NCI-H2227 treated with DMSO at 0.1 percent for 48 hours (cell line): ENCODE data around the gene THRB.

Source experiments
- DNase-seq: peaks from one replicate; lab custom pipeline; 2025; lab: John Stamatoyannopoulos, UW

THRB gene

DNA sequence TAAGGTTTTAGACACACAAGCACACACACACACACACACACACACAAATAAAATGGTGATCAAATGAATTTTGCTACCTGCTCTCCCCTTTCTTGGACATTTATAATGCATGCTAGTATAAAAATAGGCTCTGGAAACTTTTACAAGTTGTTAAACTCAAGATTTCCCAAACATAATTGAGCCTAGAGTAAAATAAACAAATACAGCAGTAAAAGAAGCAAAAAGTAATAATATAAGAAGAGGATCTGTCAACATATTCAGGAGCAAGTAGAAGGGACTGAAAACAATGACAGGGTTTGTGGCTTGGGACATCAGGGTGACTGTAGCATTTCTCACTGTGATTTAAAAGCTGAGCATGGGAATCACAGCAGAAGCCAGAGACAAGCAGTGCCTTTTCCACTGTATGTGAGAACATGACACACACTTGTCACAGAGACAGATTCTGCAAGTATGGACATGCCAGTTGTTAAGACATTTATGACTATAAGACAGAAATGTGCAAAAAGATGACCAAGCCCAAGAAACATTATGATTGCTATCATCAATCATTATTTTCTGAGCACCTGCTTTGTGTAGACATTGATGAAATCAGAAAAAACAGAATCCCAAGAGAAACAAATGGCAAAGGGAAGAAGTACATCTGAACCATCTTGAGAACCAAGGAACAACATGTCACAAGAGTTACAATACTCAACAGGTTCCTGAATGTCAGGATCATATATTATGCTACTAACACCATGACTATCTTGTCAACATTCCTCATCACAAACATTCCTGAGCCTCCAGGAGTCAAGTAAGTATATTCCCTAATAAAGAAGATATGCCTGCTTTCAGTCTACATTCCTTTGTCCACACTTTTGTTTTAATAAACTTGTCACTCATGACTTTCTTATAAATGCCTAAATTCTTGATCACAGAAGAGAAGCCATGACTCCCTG, 7.1 kb downstream of the THRB start:
- DNase-seq: no peak

DNA sequence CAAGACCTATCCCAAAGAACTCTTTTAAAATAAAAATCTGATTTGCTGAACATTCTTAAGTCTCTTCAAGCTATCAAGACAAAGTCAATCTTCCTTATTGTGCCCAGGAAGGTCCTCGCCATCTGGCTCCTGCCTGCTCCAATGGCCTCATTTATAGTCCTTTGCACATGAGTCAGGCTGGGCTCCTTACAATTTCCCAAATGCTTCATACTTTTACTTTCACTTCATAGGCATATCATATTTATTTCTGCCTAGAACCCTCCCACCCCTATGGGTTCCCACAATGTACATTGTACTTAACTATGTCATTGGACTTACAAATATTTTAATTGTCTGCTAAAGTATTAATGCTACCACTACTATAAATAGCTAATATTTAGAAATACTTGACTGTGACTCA, 9.1 kb downstream of the THRB start:
- no peak for DNase-seq

DNA sequence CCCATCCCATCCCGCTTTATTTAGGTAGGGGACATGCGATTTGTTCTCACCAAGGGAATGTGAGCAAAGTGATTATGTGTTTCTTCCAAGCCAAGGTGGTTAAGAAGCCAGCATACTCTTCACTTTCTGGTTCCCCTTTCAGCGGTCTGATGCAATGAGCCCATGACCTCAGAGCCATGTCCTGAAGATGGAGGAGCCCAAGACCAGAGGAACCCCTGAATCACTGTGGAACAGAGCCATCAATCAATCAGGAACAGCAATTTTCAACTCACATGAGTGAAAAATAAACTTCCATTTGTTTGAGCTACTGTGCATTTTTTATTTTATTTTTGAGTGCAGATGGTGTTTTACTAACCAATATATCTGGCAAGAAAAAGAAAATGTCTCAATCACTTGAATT, 10.8 kb downstream of the THRB start:
- no peak for DNase-seq

DNA sequence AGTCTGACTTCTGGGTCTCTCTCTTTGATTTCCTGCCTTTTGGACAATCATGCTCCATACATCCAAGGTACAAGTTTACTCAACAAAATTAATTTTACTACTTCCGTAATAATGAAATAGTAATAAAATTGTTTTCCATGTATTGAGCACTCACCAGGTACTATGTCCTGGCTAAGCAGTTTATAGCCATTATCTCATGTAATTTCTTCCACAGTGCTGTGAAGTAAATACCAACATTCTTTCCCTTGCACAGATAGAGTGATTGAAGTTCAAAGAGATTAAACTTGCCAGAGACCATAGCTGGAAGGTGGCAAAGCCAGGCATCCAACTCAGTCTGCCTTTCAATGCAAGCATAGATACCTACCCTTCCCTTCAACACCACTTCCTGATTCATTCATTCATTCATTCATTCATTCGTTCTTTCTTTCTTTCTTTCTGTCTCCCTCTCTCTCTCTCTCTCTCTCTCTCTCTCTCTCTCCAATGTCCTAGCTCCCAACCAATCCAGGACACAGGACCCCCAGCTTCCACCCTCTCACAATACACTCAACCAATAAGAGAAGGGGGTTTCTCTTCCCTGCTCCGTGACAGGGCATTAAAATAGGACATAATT, 12.4 kb downstream of the THRB start:
- no peak for DNase-seq

DNA sequence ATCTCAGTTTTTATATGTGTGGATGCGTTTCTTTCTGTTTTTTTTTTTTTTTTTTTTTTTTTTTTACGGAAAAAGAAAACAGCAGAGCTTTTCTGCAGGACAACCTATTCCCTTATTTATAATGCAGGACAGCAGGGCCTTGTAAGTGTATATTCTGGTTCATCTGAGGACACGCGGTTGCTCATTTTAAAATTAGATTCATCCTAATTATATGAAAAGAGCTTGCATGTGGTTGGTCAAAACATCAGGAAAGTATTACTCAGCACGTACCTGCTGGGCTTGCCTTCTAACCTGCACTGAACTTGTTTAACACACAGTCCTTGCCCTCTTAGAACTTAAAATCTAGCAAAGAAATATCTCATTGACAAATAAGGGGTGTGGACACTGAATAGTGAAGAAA, 13.5 kb downstream of the THRB start:
- no peak for DNase-seq

DNA sequence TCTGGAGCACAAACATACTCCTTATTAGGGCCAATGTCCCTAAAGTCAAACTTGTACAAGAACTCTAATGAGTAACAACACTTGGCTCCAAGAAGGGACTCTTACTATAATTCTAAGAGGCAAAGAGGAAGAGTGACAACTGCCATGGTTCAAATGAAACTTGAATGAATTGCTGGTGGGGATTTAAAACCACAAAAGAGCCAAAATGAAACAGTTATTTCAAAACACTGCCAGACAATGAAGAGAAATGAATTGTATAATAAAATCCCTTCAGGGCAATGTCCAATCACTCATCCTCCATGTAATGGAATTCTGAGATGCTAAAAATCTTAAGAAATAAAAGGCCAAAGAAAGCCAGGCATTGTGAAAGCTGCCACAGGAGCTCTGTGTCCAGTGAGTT, 14.2 kb downstream of the THRB start:
- no peak for DNase-seq

DNA sequence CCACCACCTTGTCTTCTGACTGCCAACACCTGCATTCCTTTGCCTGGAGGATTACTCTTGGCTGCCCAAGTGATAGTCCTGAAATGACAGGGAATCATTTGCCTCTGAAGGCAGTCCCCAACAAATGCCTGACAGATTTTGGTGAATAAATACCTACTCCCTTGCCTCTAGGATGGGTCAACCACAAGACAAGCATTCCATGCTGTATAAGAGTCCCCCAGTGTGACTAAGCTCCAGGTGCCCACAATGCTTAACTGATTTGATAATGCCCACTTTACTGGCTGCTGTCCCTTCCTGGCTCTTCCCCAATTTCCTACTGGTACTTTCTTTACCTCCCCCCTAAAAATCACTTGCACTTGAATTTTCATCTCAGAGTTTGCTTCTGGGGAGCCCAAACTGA, 14.8 kb downstream of the THRB start:
- DNase-seq: no peak

DNA sequence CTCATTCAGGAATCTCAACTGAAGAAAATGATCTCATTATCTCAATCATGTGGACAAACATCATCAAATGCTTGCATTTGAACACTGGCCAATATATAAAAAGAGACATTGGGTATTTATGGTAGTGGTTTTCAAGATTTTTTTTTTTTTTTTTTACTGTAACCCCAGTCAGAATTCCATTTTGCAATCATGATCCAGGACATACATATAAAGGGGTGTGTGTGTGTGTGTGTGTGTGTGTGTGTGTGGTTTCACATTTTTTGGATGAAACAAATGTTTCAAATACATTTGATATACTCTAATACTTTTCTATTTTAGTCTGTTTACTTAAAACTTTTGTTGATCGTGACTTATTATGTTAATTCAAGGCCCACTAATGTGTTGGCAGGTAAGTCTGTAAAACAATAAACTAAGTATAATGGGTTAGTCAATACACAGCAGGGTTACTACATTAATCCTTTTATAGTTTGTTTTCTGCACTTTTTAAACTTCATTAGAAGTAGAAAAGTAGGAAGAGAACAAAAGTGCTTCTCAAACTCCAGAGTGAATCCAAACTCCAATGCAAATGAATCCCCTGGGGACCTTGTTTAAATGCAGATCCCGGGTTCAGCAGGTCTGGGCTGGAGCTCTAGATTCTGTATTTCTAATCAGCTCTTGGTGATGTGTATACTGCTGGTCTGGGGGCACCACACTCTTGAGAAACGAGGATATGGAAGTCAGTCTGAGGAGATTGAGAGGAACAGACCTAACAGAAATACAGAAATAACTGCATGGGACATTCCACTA, 17.6 kb downstream of the THRB start:
- no peak for DNase-seq

DNA sequence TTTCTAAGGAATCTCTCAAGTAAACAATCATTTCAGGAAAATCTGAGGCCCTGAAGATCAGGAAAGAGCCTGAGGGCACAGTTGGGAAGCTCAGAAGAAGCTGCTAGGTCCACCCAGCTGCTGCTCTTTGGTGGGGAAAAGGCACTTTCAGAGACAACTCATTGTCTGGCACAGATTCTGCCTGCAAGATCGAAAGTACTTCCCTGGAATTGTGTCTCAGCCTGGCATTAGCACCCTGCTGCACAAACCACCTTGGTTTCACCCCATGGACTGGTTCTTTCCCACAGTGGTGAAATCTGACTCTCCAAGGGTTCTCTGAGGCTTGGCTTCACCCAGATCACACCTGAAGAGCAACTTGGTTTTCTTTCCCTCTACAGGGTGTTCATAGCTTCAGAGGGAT, 18.7 kb downstream of the THRB start:
- no peak for DNase-seq

DNA sequence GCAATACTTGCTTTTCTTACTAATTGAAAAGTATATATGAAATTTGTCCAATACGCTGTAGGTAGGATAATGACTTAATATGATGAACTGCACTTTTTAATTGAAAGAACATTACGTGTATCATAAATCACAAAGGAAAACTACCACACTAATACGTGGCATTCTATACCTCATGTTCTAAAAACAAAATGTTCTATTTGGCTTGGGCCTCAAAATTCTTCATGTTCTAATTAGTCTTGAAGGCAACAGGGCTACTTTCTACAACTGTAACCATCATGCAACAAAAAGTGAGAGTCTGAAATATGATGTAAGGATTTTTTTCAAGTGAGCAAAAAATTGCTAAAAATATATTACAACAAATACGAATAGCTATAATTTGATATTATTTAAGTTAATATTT, 19.8 kb downstream of the THRB start:
- DNase-seq: no peak

DNA sequence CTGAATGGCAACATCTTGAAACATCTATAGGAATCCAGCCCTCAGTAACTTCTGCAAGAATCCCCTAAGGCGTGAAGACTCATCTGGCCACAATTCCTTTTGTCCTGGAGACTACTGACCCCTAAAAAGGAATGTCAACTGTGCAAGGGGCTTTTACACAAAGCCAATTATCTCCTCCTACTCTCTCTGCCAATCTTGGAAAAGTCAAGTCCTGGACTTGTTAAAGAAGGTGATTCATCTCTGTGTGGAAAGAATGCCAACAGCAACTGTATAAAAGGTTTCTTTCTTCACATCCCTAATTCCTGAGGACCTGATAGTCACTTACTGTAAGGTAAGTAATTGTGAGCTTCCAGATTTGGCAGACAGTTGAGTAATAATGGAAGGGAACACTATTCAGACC, 22.3 kb downstream of the THRB start:
- no peak for DNase-seq

DNA sequence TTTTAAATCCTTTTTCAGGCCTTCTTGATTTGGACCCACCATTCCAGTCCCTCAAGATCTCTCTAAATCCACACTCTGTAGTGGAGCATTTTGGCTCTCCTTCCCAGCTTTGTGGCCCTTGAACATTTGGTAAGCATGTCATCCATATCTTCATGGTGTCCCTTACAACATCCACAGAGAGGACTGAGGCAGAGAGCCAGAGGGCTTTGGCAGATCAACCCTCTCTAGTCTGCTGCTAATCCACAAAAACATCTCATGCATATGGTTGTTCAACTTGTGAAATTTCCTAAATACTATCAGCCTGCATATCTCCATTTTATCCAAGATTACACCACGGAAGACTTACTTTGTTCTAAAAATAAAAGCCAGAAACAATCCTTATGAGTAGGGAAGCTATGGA, 23.2 kb downstream of the THRB start:
- no peak for DNase-seq

DNA sequence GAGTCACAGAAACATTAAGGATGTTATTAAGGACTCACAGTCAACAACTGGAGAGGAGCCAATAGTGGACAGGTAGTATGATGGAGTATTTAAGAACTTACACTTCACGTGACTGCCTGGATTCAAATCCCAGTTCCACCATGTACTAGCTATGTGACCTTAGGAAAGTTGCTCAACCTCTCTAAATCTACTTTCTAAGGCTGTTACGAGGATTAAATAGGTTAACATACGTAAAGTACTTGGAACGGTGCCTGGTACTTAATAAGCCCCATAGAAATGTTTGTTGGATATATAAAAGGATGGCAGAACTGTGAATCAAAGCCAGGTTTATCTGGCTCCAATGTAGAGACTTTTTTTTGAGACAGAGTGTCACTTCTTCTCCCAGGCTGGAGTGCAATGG, 24.4 kb downstream of the THRB start:
- DNase-seq: no peak

DNA sequence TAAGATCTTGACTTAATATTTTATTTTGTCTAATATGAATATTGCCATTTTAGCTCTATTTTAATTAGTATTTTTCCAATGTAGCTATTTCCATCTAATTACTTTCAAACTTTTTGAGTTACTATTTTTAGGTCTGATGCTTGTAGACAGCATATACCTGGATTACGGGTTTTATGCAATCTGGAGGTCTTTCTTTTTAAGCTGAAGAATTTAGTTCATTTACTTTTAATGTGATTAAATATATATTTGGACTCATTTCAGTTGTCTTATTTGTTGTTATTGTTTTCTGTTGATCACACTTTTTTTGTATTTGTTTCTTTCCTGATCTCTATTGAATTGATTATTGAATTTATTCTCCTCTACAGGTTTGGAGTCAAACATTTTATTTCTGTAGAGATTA, 30.3 kb downstream of the THRB start:
- no peak for DNase-seq

DNA sequence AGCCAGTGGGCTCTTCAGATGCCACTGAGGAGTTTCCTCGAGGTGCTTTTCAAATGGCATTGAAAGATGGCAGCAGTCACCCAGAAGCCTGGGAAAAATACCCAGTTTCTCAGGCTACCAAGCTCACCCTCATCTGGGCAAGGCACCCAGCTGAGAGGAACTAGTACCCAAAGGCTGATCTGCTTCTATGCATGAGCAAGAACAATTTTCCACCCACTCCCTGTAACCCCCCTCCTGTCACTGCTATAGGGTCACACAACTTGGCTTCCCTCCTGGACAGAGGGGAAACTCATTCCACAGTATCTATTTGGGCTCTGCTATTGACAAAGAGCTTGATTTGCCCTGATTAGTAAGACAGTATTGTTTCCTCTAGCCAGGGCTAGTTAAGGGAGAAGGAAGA, 31.9 kb downstream of the THRB start:
- no peak for DNase-seq

DNA sequence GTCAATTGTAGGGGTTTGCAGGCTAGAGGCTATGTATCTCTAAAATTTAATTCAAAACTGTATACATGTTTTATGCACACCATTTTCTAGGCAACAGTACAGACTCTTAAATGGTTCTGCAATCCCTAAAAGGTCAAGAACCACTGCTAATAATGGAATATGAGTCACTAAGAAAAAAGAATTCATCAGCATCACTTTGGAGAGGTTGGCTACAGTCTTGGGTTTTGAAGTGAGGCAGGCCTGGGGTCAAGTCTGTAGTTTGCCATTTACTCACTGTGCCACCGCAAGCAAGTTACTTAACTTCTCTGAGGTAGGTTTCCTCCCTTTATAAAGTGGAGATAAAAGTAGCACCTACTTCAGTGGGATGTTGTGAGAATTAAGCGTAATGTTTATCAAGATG, 33.7 kb downstream of the THRB start:
- DNase-seq: no peak

DNA sequence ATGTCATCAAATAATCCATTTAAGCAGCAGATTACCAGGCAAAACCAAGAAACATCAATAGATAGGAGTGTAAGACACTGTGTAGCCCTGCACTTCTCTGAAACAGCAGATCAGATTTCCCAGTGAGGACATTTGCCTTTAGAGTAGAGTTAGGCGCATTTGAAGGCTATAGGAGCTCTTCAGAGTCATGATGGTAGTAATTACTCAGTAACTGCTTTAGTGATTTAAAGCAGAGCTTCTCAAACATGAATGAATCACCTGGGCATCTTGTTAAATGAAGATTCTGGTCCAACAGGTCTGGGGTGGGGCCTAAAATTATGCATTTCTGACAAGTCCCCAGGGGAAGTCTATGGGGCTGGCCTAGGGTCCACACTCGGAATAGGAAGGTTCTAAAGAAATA, 36.9 kb downstream of the THRB start:
- DNase-seq: no peak

DNA sequence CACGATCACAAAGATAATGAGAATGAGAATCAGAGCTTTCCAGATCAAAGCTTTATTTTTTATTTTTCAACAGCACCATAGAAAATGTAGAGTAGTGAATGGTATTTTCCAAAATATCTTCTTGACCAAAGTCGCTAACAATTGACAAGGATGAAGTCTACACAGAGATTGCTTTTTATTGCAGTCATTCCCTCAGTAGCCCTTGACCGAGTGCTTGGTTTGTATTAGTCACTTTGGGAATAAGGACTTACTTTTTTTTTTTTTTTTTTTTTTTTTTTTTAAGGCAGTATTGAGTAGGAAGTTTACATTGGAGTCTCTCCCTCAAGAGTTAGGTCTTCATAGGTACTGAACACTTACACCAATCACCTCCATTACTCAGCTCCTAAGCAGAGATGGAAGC, 39.8 kb downstream of the THRB start:
- no peak for DNase-seq

DNA sequence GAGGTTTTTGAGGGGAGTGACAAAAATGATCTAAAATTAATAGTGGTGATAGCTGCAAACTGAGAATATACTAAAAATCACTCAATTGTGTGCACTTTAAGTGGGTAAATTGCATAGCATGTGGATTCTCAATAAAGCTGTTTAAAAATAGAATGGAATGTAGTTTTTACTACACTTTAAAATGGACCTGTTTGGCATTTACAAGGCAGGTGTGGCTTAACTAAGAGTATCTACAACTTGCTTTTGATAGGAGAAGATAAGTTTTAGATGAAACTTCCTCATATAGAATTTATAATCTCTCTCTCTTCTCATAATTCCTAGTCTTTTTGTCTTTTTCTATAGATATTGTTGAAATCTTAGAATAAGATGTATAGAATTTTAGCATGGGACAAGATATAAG, 40.3 kb downstream of the THRB start:
- DNase-seq: no peak

DNA sequence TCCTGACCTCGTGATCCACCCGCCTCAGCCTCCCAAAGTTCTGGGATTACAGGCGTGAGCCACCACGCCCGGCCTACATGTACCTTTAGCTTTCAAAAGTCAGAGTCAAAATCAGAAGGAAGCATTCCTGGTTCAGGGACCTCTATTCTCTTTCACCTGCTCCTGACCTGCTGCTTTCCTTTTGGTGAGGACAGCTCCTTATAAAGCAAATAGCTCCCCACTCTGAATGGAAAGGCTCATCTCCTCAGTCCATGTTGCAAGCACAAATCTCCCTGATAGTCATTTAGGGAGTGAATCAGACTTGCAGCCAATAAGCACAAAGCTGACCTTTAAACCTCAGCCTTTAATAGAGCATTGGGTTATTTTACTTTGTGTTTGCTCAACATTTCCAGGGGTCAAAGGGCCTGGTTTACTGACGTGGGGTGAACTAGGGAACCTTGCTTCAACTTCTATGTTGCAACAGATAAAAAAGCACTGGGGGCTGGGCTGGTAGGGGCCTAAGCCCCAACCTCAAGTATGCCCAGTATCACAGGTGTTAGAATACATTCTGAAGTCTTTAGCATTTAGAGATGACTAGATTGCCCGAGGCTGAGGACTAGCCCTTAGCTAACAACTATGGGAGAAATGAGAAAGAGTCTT, 43.1 kb downstream of the THRB start:
- DNase-seq: no peak

DNA sequence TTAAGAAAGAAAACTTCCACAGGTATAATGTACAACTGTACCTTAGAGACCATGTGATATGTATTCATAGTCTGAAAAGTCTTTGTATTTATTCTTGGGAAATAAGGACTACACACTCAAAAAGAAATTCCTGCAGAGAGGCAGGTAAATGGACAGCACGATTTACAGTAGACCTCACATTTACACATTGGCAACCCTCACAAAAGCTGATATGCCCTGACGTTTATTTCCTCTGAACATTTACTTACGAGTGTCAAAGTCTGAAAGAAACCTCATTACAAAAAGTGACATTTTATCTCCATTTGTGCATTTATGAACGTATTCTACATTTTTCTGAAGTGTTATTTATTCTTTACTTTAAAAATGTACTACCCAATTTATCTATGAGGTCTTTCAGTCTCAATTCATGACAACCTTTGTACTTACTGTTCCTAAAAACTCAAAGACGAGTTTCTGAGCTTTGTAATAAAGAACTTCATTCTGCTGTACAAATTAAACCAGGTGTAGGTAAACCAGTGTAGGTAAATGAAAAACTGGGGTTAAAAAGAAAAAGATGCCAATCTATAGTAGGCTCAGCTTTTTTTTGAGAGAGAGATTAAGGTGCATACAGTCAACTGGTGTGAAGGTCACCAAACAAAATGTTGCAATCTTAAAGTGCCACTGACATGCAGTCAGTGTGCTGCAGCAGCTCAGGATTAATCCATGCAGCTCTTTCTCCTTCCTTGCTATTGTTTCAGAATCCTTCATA, 44.3 kb downstream of the THRB start:
- no peak for DNase-seq

DNA sequence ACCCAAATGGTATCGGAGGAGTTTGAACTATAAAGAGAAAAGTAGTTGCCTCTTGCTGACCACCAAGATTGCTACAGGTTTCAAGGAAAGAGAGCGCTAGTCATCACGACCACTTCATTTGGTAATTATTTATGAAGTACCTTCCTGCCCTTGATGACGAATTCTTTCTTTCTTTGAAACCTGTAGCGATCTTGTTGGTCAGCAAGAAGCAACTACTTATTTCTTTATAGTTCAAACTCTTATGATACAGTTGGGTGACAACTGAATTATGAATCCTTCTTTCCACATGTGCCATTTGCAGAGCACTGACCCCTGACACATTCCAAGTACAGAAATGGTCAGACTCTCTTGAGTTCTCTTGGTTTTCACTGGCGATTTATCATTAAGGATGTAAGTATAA, 46.8 kb downstream of the THRB start:
- DNase-seq: no peak
